Neural progenitor cell (in vitro differentiated cells): ENCODE data around the gene SLC18A3. TPM values are rescaled to one million over a fixed set of nuclear protein-coding genes. Genes with fewer than 3 reads are reported as not detected.
A peak's percentile ranks its signal among the peaks of the same experiment; 100 is the strongest.

Source experiments
- DNase-seq: peaks from one replicate; pipeline ENCODE4 v3.0.0-alpha.2; 2016; ENCODE audit warnings: low spot score
- H2AFZ ChIP-seq: fragments of 200-600 bp; sonication (generic); replicated peaks from 2 replicates; pipeline ENCODE4 v1.6.1; 2016; ENCODE audit warnings: antibody characterized with exemption
- H3F3A ChIP-seq: fragments of 200-600 bp; sonication (generic); 2 replicates; pipeline ENCODE4 v1.6.1; 2016; ENCODE audit warnings: antibody characterized with exemption, low read depth
- H3K27ac ChIP-seq: fragments of 200-600 bp; sonication (generic); 2 replicates; pipeline ENCODE4 v1.5.1; 2016; ENCODE audit warnings: mild to moderate bottlenecking
- H3K27me3 ChIP-seq: fragments of 200-600 bp; sonication (generic); 2 replicates; pipeline ENCODE4 v1.6.1; 2016; ENCODE audit warnings: mild to moderate bottlenecking, moderate library complexity
- H3K36me3 ChIP-seq: fragments of 200-600 bp; sonication (generic); 2 replicates; pipeline ENCODE4 v1.5.1; 2016
- H3K4me1 ChIP-seq: fragments of 200-600 bp; sonication (generic); 2 replicates; pipeline ENCODE4 v1.6.1; 2016; ENCODE audit warnings: mixed run types
- H3K4me2 ChIP-seq: fragments of 200-600 bp; sonication (generic); 2 replicates; pipeline ENCODE4 v1.6.1; 2016
- H3K4me3 ChIP-seq: fragments of 200-600 bp; sonication (generic); 2 replicates; pipeline ENCODE4 v1.5.1; 2016
- H3K79me2 ChIP-seq: fragments of 200-600 bp; sonication (generic); 2 replicates; pipeline ENCODE4 v1.6.1; 2016; ENCODE audit warnings: low read depth
- H3K9ac ChIP-seq: fragments of 200-600 bp; sonication (generic); 2 replicates; pipeline ENCODE4 v1.6.1; 2016
- H3K9me3 ChIP-seq: fragments of 200-600 bp; sonication (generic); 2 replicates; pipeline ENCODE4 v1.5.1; 2016; ENCODE audit warnings: low read depth
- H4K20me1 ChIP-seq: fragments of 200-600 bp; sonication (generic); 2 replicates; pipeline ENCODE4 v1.6.1; 2016; ENCODE audit warnings: low read depth
- H3K27ac Mint-ChIP-seq: 3 replicates; pipeline ENCODE4 v1.8.0; 2021; ENCODE audit warnings: mixed read lengths
- H3K27me3 Mint-ChIP-seq: 2 replicates; pipeline ENCODE4 v1.8.0; 2022; ENCODE audit warnings: low read depth, mild to moderate bottlenecking, inconsistent platforms, moderate library complexity, mixed read lengths; ENCODE audit not compliant: insufficient read depth
- H3K36me3 Mint-ChIP-seq: 3 replicates; pipeline ENCODE4 v1.8.0; 2021; ENCODE audit warnings: mixed read lengths
- H3K4me1 Mint-ChIP-seq: 3 replicates; pipeline ENCODE4 v1.8.0; 2021; ENCODE audit warnings: mixed read lengths
- H3K4me3 Mint-ChIP-seq: 3 replicates; pipeline ENCODE4 v1.8.0; 2021; ENCODE audit warnings: mild to moderate bottlenecking, moderate library complexity, mixed read lengths
- H3K9me3 Mint-ChIP-seq: 3 replicates; pipeline ENCODE4 v1.8.0; 2020; ENCODE audit warnings: mixed read lengths
- EZH2 ChIP-seq: fragments of 200-600 bp; sonication (generic); IDR thresholded peaks from 2 replicates; pipeline ENCODE4 v1.6.1; 2017; ENCODE audit warnings: antibody characterized with exemption, mild to moderate bottlenecking, moderate library complexity
- EZH2phosphoT487 ChIP-seq: fragments of 200-600 bp; sonication (generic); IDR thresholded peaks from 2 replicates; pipeline ENCODE4 v1.6.1; 2017; ENCODE audit warnings: antibody characterized with exemption
- total RNA-seq: library from RNA; depleted of rRNA; stranded (reverse); fragments of >200 nt; gene quantifications from 2 replicates; pipeline ENCODE4 v1.2.3, GENCODE V29; 2015; ENCODE audit warnings: low replicate concordance
- TF ChIP-seq, protein P1 (sequence below): fragments of 200-600 bp; sonication (generic); IDR thresholded peaks from 2 replicates; pipeline ENCODE4 v1.5.1; 2017; ENCODE audit warnings: antibody characterized with exemption, mild to moderate bottlenecking

The SLC18A3 gene
- total RNA-seq, 1 donor from 2014 or later, result not detected

DNA sequence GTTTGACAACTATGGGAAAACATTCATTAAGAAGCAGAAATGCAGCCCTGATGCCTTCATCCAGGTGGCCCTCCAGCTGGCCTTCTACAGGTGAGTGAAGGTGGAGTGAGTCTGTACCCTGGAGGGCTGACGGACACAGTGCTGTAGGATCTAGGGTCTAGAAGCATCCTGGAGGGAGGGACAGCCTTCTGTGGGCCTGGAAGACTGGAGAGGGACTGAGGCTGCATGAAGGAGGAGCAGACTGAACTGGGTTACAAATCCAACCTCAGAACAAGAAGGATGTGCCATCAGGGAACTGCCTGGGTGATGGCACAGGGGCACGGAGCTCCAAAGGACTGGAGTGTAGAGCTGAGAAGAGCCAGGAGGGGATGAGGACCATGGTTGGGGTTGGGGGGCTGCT, 41.8 kb downstream of the SLC18A3 start:
- Mint-ChIP-seq H3K27me3 (peaks cover 14% of the 10 kb centered on the region), H3K36me3 (no peaks in the 10 kb centered on the region), H3K9me3 (no peaks in the 10 kb centered on the region)

DNA sequence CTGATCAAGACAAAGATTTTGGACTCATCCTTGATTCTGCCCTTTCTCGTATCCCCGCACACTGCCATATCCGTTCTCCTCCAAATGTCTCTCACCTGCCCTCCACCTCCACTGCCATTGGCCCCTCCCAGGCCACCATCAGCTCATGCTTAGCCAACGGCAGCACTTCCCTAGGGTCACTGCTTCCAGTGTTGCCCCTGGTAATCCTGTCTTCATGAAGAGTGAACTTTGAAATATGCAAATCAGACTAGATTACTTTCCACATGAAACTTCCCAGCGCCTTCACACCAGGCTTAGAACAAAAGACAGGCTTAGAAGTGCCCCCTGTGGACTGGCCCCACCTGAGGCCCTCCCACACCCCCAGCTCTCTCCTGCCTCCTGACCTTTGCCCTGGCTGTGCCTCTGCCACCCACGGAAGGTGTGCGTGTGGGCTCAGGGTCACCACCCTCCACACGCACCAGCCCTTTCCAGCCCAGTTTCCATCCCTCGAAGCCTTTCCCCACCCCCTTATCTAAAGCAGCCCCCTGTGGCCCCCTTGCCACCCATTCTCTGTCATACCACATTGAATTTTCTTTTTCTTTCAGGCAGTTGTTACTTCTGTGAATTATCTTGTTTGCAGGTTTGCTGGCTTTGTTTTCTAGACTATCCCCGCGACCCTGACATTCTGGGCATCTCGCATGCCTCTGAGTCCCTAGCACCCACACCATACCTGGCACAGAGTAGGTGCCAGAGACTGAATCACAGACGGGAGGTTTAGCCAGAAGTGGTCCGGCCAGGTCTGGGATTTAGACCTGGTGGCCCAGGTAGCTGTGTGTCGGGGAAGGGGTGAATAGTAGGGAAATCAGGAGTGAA, 42.5 kb downstream of the SLC18A3 start:
- Histone ChIP-seq H3K4me1 (peaks cover 8% of the 10 kb centered on the region), H3K4me2 (no peak overlapping the region), H3K27me3 (peaks cover 7% of the 10 kb centered on the region), H3K27ac (no peak overlapping the region), H3K9ac (no peak overlapping the region), H3K4me3 (no peak overlapping the region), H3K9me3 (no peaks in the 10 kb centered on the region), H3F3A (no peaks in the 10 kb centered on the region), H3K79me2 (no peaks in the 10 kb centered on the region), H2AFZ (no peak overlapping the region), H4K20me1 (no peaks in the 10 kb centered on the region), H3K36me3 (no peaks in the 10 kb centered on the region)
- Mint-ChIP-seq H3K36me3 (no peaks in the 10 kb centered on the region), H3K27me3 (peaks cover 11% of the 10 kb centered on the region), H3K4me1 (peaks cover 13% of the 10 kb centered on the region), H3K4me3 (no peak overlapping the region), H3K9me3 (no peaks in the 10 kb centered on the region), H3K27ac (no peak overlapping the region)
- TF ChIP-seq, protein P1, sequence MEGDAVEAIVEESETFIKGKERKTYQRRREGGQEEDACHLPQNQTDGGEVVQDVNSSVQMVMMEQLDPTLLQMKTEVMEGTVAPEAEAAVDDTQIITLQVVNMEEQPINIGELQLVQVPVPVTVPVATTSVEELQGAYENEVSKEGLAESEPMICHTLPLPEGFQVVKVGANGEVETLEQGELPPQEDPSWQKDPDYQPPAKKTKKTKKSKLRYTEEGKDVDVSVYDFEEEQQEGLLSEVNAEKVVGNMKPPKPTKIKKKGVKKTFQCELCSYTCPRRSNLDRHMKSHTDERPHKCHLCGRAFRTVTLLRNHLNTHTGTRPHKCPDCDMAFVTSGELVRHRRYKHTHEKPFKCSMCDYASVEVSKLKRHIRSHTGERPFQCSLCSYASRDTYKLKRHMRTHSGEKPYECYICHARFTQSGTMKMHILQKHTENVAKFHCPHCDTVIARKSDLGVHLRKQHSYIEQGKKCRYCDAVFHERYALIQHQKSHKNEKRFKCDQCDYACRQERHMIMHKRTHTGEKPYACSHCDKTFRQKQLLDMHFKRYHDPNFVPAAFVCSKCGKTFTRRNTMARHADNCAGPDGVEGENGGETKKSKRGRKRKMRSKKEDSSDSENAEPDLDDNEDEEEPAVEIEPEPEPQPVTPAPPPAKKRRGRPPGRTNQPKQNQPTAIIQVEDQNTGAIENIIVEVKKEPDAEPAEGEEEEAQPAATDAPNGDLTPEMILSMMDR, result no peak
- TF ChIP-seq EZH2phosphoT487 (no peak), EZH2 (no peak)
- DNase-seq, result no peak

More for the DNA sequence above, 41.8 kb downstream of the SLC18A3 start:
- no peaks in the 10 kb centered on the region for H4K20me1 ChIP-seq
- no peaks in the 10 kb centered on the region for H3K9me3 ChIP-seq
- H2AFZ ChIP-seq, result no peak overlapping the region
- no peaks in the 10 kb centered on the region for H3F3A ChIP-seq
- TF ChIP-seq EZH2 (no peak), EZH2phosphoT487 (no peak)
- TF ChIP-seq, protein P1, result no peak
- DNase-seq, result no peak
- Mint-ChIP-seq H3K4me1 (peaks cover 13% of the 10 kb centered on the region), H3K4me3 (no peak overlapping the region), H3K27ac (peak overlapping the region; percentile 37)
- H3K27me3 ChIP-seq, result peaks cover 7% of the 10 kb centered on the region
- no peak overlapping the region for H3K4me2 ChIP-seq
- H3K79me2 ChIP-seq, result no peaks in the 10 kb centered on the region
- no peak overlapping the region for H3K4me3 ChIP-seq
- no peaks in the 10 kb centered on the region for H3K36me3 ChIP-seq
- H3K4me1 ChIP-seq, result peaks cover 8% of the 10 kb centered on the region
- no peak overlapping the region for H3K9ac ChIP-seq
- no peak overlapping the region for H3K27ac ChIP-seq

DNA sequence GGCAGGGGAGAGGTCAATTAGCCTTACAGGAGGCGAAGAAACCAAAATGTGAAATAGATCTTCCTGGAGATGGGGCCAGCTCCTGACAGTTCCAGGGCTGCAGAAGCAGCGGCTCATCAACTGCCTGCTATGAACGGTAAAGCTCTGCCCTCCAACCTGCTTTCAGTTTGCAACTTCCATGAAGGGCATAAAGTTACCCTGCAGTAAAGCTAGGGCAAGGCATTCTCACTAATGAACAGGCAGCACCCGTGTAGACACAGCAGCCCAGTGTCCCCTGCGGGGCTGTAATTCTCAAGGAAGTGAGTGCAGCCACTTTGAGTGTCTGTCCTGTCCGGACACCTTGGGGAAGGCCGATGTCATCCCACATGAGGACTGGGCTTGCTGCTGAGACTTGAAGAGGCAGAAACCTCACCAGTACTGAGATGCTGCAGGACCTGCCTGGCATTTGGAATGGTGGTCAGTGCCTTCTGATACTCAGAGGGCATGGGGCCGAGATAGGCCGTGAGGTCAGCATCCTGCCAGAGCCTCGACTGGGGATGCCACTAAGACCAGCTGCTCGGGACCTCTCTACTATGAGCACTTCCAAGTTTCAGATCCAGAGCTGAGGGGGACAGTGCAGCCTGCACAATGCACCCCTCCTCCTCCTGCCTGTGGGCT, 43.3 kb downstream of the SLC18A3 start:
- H3K4me3 Mint-ChIP-seq, result no peak overlapping the region
- no peak overlapping the region for H2AFZ ChIP-seq
- H3K27ac Mint-ChIP-seq, result no peak overlapping the region
- peaks cover 9% of the 10 kb centered on the region for H3K27me3 Mint-ChIP-seq
- no peaks in the 10 kb centered on the region for H3F3A ChIP-seq
- H3K4me3 ChIP-seq, result no peak overlapping the region
- peaks cover under 1% of the 10 kb centered on the region for H3K9me3 ChIP-seq
- peaks cover 8% of the 10 kb centered on the region for H3K4me1 ChIP-seq
- H3K4me2 ChIP-seq, result no peak overlapping the region
- no peak overlapping the region for H3K27ac ChIP-seq
- H4K20me1 ChIP-seq, result no peaks in the 10 kb centered on the region
- H3K27me3 ChIP-seq, result peaks cover 7% of the 10 kb centered on the region
- H3K36me3 Mint-ChIP-seq, result no peaks in the 10 kb centered on the region
- no peaks in the 10 kb centered on the region for H3K36me3 ChIP-seq
- no peaks in the 10 kb centered on the region for H3K79me2 ChIP-seq
- no peak overlapping the region for H3K9ac ChIP-seq
- H3K4me1 Mint-ChIP-seq, result peaks cover 13% of the 10 kb centered on the region
- DNase-seq, result no peak
- TF ChIP-seq EZH2phosphoT487, result no peak
- TF ChIP-seq, protein P1, result no peak
- TF ChIP-seq EZH2, result no peak
- H3K9me3 Mint-ChIP-seq, result no peaks in the 10 kb centered on the region
